Ectodermal cell (in vitro differentiated cells): ENCODE results near the gene CKAP5.
"Not testable (repeated sequence)": the region's sequence is repeated elsewhere in the genome, so short reads cannot be mapped to it uniquely, and the experiment has no call there.

Experiments used
- H3K27ac ChIP-seq: 2 replicates; pipeline ENCODE4 v1.7.0; 2013; ENCODE audit warnings: mild to moderate bottlenecking, low read depth, low read length; ENCODE audit not compliant: insufficient read depth, poor library complexity, severe bottlenecking
- H3K27me3 ChIP-seq: 2 replicates; pipeline ENCODE4 v1.7.0; 2013; ENCODE audit warnings: mild to moderate bottlenecking, low read length; ENCODE audit not compliant: insufficient read depth, control insufficient read depth, poor library complexity, severe bottlenecking
- H3K36me3 ChIP-seq: one replicate; pipeline ENCODE4 v1.7.0; 2013; ENCODE audit warnings: low read length; ENCODE audit not compliant: control insufficient read depth, insufficient read depth
- H3K4me1 ChIP-seq: one replicate; pipeline ENCODE4 v1.7.0; 2013; ENCODE audit warnings: low read length; ENCODE audit not compliant: control insufficient read depth, insufficient read depth
- H3K4me3 ChIP-seq: 2 replicates; pipeline ENCODE4 v1.7.0; 2013; ENCODE audit warnings: low read depth, low read length, control low read depth; ENCODE audit not compliant: insufficient read depth
- H3K9me3 ChIP-seq: 2 replicates; pipeline ENCODE4 v1.7.0; 2013; ENCODE audit warnings: mild to moderate bottlenecking, low read length, moderate library complexity; ENCODE audit not compliant: control insufficient read depth
- WGBS, 2 experiments: methylation state at CpG; one replicate each; pipeline ENCODE4 v1.1.7; 2013; ENCODE audit warnings: missing lambda C conversion rate in 2 of 2; 5-methylcytosine and 5-hydroxymethylcytosine counted together

CKAP5 gene

GRCh38 chr11:46721286-46721685 is 124.8 kb downstream of the CKAP5 start:
- Histone ChIP-seq H3K4me1 (no peaks in the 10 kb centered on the region), H3K27me3 (no peaks in the 10 kb centered on the region), H3K27ac (no peak overlapping the region), H3K9me3 (no peaks in the 10 kb centered on the region), H3K36me3 (no peaks in the 10 kb centered on the region), H3K4me3 (no peak overlapping the region)
- 89 to 90% methylated on average over 6 of the region's 6 CpGs for WGBS, 2 experiments

DNA sequence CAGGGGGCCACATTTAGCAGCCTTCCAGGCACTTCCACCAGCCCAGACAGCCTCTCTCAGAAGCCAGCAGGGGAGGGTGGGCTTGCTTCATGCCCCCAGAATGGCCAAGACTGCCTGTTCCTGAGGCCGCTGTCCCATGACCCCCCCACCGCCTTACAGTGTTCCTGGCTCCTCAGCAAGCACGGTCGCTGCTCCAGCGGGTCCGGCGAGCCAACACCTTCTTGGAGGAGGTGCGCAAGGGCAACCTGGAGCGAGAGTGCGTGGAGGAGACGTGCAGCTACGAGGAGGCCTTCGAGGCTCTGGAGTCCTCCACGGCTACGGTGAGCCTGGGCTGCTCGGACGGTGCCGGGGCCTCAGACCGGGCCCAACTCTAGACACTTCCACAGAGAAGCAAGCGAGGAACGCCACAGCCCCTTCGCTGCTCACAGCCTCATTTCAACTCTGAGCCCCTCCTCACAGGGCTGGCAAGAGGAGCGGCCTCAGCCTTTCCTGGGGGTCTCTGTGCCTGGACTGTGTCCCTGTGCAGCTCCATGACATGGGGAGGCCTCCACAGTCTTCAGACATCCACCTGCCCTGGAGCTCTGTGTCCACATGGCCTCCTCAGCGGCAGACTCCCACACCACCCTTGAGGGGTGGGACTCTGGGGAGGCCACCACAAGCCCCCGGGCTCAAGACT is 126.4 kb downstream of the CKAP5 start:
- Histone ChIP-seq H3K27ac (peak overlapping the region; percentile 26), H3K9me3 (no peaks in the 10 kb centered on the region), H3K4me3 (no peak overlapping the region), H3K27me3 (no peaks in the 10 kb centered on the region), H3K36me3 (no peaks in the 10 kb centered on the region), H3K4me1 (no peaks in the 10 kb centered on the region)
- 92 to 93% methylated on average over 25 of the region's 25 CpGs for WGBS, 2 experiments

DNA sequence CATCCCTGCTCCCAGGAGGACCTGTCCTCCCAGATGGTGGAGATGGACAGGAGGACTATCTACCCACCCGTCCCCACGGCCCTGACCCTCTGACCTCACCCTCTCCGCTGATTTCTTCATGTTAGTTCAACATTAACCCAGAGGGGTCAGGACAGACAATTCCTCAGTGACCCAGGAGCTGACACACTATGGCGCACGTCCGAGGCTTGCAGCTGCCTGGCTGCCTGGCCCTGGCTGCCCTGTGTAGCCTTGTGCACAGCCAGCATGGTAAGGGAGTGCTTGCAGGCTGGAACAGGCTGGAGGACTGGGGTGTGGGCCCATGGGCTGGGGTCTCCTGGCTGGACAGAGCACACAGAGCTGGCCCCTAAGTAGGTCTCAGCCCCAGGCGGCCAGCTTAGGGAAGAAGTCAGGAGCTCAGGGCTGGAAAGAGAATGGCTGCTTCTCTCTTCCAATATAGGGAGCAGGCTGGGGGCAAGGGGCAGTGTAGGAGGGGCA is 127.0 kb downstream of the CKAP5 start, which contains the start of gene F2:
TSS of gene F2 (plus strand) at position 166 of the 495 bp plus-strand sequence. CDS start at position 189, 23 bp downstream.
- 87 to 89% methylated on average over 7 of the region's 7 CpGs for WGBS, 2 experiments
- H3K9me3 ChIP-seq, result no peaks in the 10 kb centered on the region
- no peaks in the 10 kb centered on the region for H3K27me3 ChIP-seq
- H3K36me3 ChIP-seq, result no peaks in the 10 kb centered on the region
- no peak within 1 kb of the TSS for H3K4me3 ChIP-seq
- H3K27ac ChIP-seq, result peak within 1 kb of the TSS; percentile 26
- H3K4me1 ChIP-seq, result no peaks in the 10 kb centered on the region

- Histone ChIP-seq H3K4me1 (no peaks in the 10 kb centered on the region), H3K27ac (no peak overlapping the region), H3K36me3 (no peaks in the 10 kb centered on the region), H3K4me3 (no peak overlapping the region), H3K27me3 (no peaks in the 10 kb centered on the region), H3K9me3 (no peaks in the 10 kb centered on the region)
- WGBS, 2 experiments, result 89 to 92% methylated on average over 10 to 11 of the region's 11 CpGs
Measured at GRCh38 chr11:46718155-46719019, 127.7 kb downstream of the CKAP5 start.

DNA sequence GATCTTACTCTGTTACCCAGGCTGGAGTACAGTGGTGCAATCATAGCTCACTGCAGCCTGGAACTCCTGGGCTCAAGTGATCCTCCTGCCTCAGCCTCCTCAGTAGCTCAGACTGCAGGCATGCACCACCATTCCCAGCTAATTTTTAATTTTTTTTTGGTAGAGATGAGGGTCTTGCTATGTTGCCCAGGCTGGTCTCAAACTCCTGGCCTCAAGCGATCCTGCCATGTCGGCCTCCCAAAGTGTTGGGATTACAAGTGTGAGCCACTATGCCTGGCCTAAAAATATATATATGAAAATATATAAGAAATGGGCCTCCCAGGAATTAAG is 128.3 kb downstream of the CKAP5 start:
- not testable (repeated sequence) for H3K27ac ChIP-seq, H3K4me3 ChIP-seq, H3K27me3 ChIP-seq, H3K4me1 ChIP-seq, H3K36me3 ChIP-seq, H3K9me3 ChIP-seq
- WGBS, 2 experiments, result 100% methylated on average over 2 of the region's 2 CpGs

GRCh38 chr11:46712874-46713576 is 133.1 kb downstream of the CKAP5 start:
- Histone ChIP-seq H3K36me3 (no peaks in the 10 kb centered on the region), H3K4me1 (no peaks in the 10 kb centered on the region), H3K4me3 (no peak overlapping the region), H3K9me3 (no peaks in the 10 kb centered on the region), H3K27ac (no peak overlapping the region), H3K27me3 (no peaks in the 10 kb centered on the region)
- 91 to 94% methylated on average over 7 of the region's 7 CpGs for WGBS, 2 experiments

DNA sequence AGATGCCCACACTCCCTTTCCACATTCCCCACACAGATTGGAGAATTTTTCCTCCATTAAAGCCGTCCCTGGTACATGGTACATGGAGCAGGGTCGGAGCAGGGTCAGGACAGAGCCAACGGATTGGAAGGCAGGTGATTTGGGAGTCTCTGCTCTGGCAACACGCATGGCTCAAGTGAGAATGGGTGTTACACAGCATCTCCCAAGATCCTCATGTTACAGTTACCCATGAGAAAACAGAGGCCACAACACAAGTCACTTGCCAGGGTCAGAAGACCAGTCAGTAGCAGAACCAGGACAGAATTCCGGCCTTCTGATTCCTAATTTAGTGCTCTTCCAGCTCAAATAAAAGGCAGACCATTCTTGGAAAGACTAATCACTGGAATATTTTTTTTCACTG is 134.8 kb downstream of the CKAP5 start:
- Histone ChIP-seq H3K9me3 (no peaks in the 10 kb centered on the region), H3K36me3 (no peaks in the 10 kb centered on the region), H3K27me3 (no peaks in the 10 kb centered on the region), H3K27ac (no peak overlapping the region), H3K4me1 (no peaks in the 10 kb centered on the region), H3K4me3 (no peak overlapping the region)
- WGBS, 2 experiments, result 88 to 90% methylated on average over 5 of the region's 5 CpGs

DNA sequence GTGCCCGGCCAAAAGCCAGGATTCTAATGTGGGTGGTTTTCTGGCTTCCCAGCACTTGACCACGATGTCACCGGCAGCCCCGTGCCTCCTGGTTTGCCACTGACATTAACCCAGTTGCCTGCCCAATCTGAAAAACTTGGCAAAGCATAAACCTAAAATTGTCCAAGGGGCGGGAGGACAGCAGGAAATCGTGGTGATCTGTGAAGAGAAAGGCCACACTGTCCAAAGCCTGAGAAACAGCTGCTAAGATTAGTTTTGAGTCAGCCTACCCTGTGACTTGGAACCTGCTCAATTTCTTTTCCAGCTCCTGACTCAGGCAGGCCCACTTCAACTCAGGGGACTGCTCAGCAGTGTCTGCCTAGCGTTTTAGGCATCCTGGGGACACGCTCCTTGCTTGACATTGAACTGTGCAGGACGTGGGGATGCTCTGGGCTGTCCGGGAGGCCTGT is 135.2 kb downstream of the CKAP5 start:
- no peaks in the 10 kb centered on the region for H3K4me1 ChIP-seq
- H3K4me3 ChIP-seq, result no peak overlapping the region
- no peak overlapping the region for H3K27ac ChIP-seq
- no peaks in the 10 kb centered on the region for H3K27me3 ChIP-seq
- H3K36me3 ChIP-seq, result peaks cover 3% of the 10 kb centered on the region
- no peaks in the 10 kb centered on the region for H3K9me3 ChIP-seq
- WGBS, 2 experiments, result 90 to 91% methylated on average over 10 of the region's 10 CpGs

- WGBS, 2 experiments, result 89 to 95% methylated on average over 9 of the region's 9 CpGs
- not testable (repeated sequence) for H3K4me3 ChIP-seq, H3K9me3 ChIP-seq, H3K27ac ChIP-seq, H3K27me3 ChIP-seq, H3K4me1 ChIP-seq
- peaks cover 17% of the 10 kb centered on the region for H3K36me3 ChIP-seq
Measured at GRCh38 chr11:46709351-46709750, 136.7 kb downstream of the CKAP5 start.

GRCh38 chr11:46706886-46707285 is 139.2 kb downstream of the CKAP5 start:
- Histone ChIP-seq H3K27me3 (no peaks in the 10 kb centered on the region), H3K36me3 (peaks cover 32% of the 10 kb centered on the region), H3K4me1 (peaks cover 2% of the 10 kb centered on the region), H3K27ac (no peak overlapping the region), H3K9me3 (no peaks in the 10 kb centered on the region), H3K4me3 (no peak overlapping the region)
- 92 to 96% methylated on average over 7 of the region's 7 CpGs for WGBS, 2 experiments
